Calu3 (cell line): ENCODE results near the gene PRR15L. TPM values are rescaled to one million over a fixed set of nuclear protein-coding genes. Genes with fewer than 3 reads are reported as not detected.
A peak's percentile ranks its signal among the peaks of the same experiment; 100 is the strongest.

Experiments
- BruUV-seq: library from RNA; stranded (reverse); fragments of 400-500 nt; replicated peaks from 2 replicates; lab custom pipeline; 2021; lab: Mats Ljungman, UMichigan
- CTCF ChIA-PET: fragments of 300-600 bp; sonication (Branson Sonifier 250); formaldehyde crosslinking; loops from one replicate; lab custom pipeline; 2022; ENCODE audit warnings: antibody characterized with exemption; lab: Charles Lee
- DNase-seq: peaks from one replicate; pipeline ENCODE4 v3.0.0; 2022
- H3K27ac Mint-ChIP-seq: one replicate; pipeline ENCODE4 v1.8.0; 2022; ENCODE audit warnings: mixed read lengths; ENCODE audit not compliant: unreplicated experiment
- H3K27me3 Mint-ChIP-seq: one replicate; pipeline ENCODE4 v1.8.0; 2022; ENCODE audit warnings: mixed read lengths; ENCODE audit not compliant: unreplicated experiment
- H3K36me3 Mint-ChIP-seq: one replicate; pipeline ENCODE4 v1.8.0; 2022; ENCODE audit warnings: mild to moderate bottlenecking, moderate library complexity, mixed read lengths; ENCODE audit not compliant: insufficient read depth, unreplicated experiment
- H3K4me1 Mint-ChIP-seq: one replicate; pipeline ENCODE4 v1.8.0; 2022; ENCODE audit warnings: mild to moderate bottlenecking, low read depth, mixed read lengths; ENCODE audit not compliant: unreplicated experiment
- H3K4me3 Mint-ChIP-seq: one replicate; pipeline ENCODE4 v1.8.0; 2022; ENCODE audit warnings: mild to moderate bottlenecking, low read depth, moderate library complexity, mixed read lengths; ENCODE audit not compliant: unreplicated experiment
- H3K9me3 Mint-ChIP-seq: one replicate; pipeline ENCODE4 v1.8.0; 2022; ENCODE audit warnings: low read depth, mixed read lengths; ENCODE audit not compliant: unreplicated experiment
- intact Hi-C: fragments of 100-400 bp; cut with micrococcal nuclease; formaldehyde crosslinking; loops from one replicate; pipeline ENCODE4 v1.10.0; 2022; ENCODE audit not compliant: unreplicated experiment
- total RNA-seq: library from RNA; stranded (reverse); gene quantifications from 2 replicates; pipeline ENCODE4 v1.2.3, GENCODE V29; 2022
- TF ChIP-seq, protein P1 (sequence below): fragments of 200-600 bp; IDR thresholded peaks from one replicate; pipeline ENCODE4 v1.8.0; 2022; ENCODE audit warnings: antibody characterized with exemption; ENCODE audit not compliant: unreplicated experiment

Gene PRR15L
- total RNA-seq, 1 experiment from 2014 or later = 30.2 TPM

DNA sequence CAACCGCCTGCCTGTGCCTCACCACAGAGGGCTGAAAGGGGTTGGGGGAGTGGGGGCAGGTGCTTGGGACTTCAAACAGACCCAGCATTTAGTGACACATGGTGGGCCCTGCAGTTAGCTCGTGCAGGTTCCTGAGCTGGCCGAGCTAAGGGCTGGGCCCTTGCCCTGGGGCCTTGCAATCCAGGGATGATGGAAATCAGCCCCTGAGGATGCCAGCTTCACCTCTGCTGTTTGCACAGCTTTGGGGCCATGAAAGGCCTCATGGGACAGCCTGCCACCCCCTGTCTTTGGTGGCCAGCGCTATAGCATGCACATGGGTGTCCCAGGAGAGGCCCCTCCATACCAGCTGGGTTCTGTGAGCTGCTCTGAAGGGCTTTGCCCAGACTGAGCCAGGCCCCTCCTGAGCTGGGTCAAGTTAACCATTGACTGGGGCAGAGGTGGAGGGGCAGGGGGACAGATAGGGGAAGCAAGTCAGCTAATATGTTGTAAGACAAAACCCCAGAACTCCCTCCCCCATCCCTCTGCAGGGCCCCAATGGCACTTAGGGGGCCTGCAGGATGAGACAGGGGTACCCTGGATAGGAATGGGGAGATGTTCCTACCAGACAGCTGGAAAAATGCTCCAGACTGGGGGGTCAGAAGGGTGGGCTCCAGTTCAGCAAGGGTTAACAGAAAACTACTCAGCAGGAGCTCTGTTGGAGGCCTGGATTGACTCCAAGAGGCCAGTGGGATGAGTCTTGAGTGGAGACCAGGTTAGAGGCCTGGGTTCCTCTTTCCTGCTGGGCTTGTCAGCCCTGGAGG lies 692 bp downstream of the PRR15L start:
- H3K36me3 Mint-ChIP-seq = peaks cover 60% of the 10 kb centered on the region
- intact Hi-C loops = no loop called here
- peak overlapping the region; percentile 69 for H3K27ac Mint-ChIP-seq
- H3K4me3 Mint-ChIP-seq = peak overlapping the region; percentile 76
- CTCF ChIA-PET = interaction anchor here (0.6 to 2.2 kb wide), 10 partner anchors 8 to 68 kb away, joined by 4 to 33 read pairs (median 10); partner anchors contain the start of genes CDK5RAP3 and PNPO
- peaks cover 3% of the 10 kb centered on the region for H3K9me3 Mint-ChIP-seq
- H3K27me3 Mint-ChIP-seq = no peaks in the 10 kb centered on the region
- peaks cover 88% of the 10 kb centered on the region for H3K4me1 Mint-ChIP-seq
- TSS peak; percentile 42 for BruUV-seq
- TF ChIP-seq, protein P1, sequence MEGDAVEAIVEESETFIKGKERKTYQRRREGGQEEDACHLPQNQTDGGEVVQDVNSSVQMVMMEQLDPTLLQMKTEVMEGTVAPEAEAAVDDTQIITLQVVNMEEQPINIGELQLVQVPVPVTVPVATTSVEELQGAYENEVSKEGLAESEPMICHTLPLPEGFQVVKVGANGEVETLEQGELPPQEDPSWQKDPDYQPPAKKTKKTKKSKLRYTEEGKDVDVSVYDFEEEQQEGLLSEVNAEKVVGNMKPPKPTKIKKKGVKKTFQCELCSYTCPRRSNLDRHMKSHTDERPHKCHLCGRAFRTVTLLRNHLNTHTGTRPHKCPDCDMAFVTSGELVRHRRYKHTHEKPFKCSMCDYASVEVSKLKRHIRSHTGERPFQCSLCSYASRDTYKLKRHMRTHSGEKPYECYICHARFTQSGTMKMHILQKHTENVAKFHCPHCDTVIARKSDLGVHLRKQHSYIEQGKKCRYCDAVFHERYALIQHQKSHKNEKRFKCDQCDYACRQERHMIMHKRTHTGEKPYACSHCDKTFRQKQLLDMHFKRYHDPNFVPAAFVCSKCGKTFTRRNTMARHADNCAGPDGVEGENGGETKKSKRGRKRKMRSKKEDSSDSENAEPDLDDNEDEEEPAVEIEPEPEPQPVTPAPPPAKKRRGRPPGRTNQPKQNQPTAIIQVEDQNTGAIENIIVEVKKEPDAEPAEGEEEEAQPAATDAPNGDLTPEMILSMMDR = no peak
- DNase-seq = no peak

DNA sequence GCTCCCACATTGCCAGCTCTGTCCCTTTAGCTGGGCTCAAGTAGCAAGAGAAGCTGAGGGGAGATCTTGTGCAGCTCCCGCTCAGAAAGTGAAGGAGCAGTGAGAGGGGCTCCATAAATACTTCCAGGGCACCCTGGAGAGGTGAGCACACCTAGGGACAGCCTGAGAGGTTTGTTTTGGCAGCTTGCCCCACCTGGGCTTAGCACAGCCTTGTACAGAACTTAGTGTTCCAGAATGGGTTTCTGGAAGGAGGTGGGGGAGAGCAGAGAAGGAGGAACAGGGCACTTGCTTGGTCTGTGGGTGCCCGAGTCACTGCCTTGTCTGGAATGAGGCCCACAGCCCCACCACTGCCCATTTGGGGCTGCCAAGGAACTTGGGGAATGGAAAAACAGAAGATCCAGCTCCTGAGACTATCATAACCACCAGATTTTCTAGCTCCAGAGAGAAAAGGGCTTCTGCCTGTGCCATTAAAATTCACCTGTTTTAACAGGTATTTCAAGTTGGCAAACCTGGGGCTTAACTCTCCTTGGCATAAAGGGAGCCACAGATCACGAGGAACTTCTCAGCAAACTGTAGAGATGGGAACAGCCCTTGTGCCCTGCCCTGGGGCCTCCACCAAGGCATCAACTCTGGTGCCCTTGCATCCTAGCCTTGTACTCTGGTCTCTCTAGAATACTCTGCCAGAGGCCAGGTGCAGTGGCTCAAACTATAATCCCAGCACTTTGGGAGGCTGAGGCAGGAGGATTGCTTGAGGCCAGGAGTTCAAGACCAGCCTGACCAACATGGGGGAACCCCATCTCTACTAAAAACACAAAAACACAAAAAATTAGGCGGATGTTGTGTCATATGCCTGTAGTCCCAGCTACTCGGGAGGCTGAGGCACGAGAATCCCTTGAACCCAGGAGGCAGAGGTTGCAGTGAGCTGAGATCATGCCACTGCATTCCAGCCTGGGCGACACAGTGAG lies 1.9 kb downstream of the PRR15L start:
- DNase-seq = peak; percentile 68
- H3K27ac Mint-ChIP-seq = peak overlapping the region; percentile 33
- H3K9me3 Mint-ChIP-seq = no peaks in the 10 kb centered on the region
- intact Hi-C loops = no loop called here
- H3K4me1 Mint-ChIP-seq = peaks cover 90% of the 10 kb centered on the region
- no TSS peak for BruUV-seq
- CTCF ChIA-PET = interaction anchor here (0.6 to 2.6 kb wide), 9 partner anchors 7 to 1103 kb away, joined by 3 to 33 read pairs (median 11); partner anchors contain the start of genes CDK5RAP3 and PNPO
- no peaks in the 10 kb centered on the region for H3K27me3 Mint-ChIP-seq
- peaks cover 72% of the 10 kb centered on the region for H3K36me3 Mint-ChIP-seq
- TF ChIP-seq, protein P1 = no peak
- H3K4me3 Mint-ChIP-seq = peak overlapping the region; percentile 76

DNA sequence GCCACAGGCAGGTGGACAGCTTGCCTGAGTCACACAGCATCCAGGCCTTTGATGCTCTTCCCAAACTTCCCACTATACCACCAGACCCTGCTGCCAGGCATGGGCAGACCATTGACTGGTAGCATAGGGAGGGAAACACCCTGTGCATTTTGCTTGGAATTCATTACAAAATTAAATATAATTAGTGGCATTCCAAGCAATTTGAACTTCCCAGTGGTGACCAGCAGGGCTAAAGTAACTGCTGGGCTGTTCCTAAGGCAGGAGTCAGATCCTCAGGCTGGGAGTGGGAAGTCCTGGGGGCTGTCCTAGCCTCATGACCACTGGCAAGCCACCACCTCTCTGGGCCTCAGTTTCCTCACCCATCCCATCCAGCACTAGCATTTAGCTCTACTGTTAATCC lies 3.8 kb downstream of the PRR15L start:
- H3K36me3 Mint-ChIP-seq = peaks cover 87% of the 10 kb centered on the region
- H3K27ac Mint-ChIP-seq = no peak overlapping the region
- H3K27me3 Mint-ChIP-seq = no peaks in the 10 kb centered on the region
- DNase-seq = no peak
- intact Hi-C loops = no loop called here
- H3K4me1 Mint-ChIP-seq = peaks cover 93% of the 10 kb centered on the region
- BruUV-seq = no TSS peak
- no peaks in the 10 kb centered on the region for H3K9me3 Mint-ChIP-seq
- no peak overlapping the region for H3K4me3 Mint-ChIP-seq
- TF ChIP-seq, protein P1 = peak; percentile 26
- CTCF ChIA-PET = interaction anchor here (0.6 to 2.6 kb wide), 2 partner anchors 16 to 111 kb away, joined by 5 to 18 read pairs; partner anchors contain the start of gene CDK5RAP3
